Muscle of leg (tissue), 11 donors: ENCODE results near the gene SFXN3. TPM values are rescaled to one million over a fixed set of nuclear protein-coding genes. Genes with fewer than 3 reads are reported as not detected.

Source experiments
- DNase-seq: peaks from one replicate; pipeline ENCODE4 v3.0.0; 2013
- H3K27ac ChIP-seq: one replicate; pipeline ENCODE4 v1.5.1; 2013; ENCODE audit warnings: mild to moderate bottlenecking, low read length, control low read depth
- H3K27me3 ChIP-seq: one replicate; pipeline ENCODE4 v1.6.1; 2013; ENCODE audit warnings: low read length; ENCODE audit not compliant: control insufficient read depth, insufficient read depth
- H3K36me3 ChIP-seq: one replicate; pipeline ENCODE4 v1.6.1; 2013; ENCODE audit warnings: low read length; ENCODE audit not compliant: control insufficient read depth, insufficient read depth
- H3K4me1 ChIP-seq: one replicate; pipeline ENCODE4 v1.6.1; 2013; ENCODE audit warnings: low read length; ENCODE audit not compliant: control insufficient read depth, insufficient read depth
- H3K4me3 ChIP-seq: one replicate; pipeline ENCODE4 v1.5.1; 2013; ENCODE audit warnings: low read length, control low read depth
- H3K9me3 ChIP-seq: replicated peaks from 2 replicates; pipeline ENCODE4 v1.6.1; 2013; ENCODE audit warnings: low read depth, low read length; ENCODE audit not compliant: control insufficient read depth
- WGBS: methylation state at CpG from one replicate; pipeline ENCODE4 v1.1.5; 2013; ENCODE audit warnings: missing lambda C conversion rate; ENCODE audit not compliant: insufficient coverage; 5-methylcytosine and 5-hydroxymethylcytosine counted together
- polyA plus RNA-seq, 8 donors: library from polyadenylated mRNA; unstranded; fragments of 120-200 nt; gene quantifications; one replicate each; pipeline versions ENCODE4 v1.2.1 to v1.2.3, GENCODE V29; 2013; ENCODE audit warnings: inconsistent platforms in 1 of 8, low replicate concordance in 1 of 8; ENCODE audit not compliant: insufficient read length in 8 of 8, insufficient read depth in 1 of 8
- total RNA-seq: library from RNA; stranded (reverse); fragments of 120-200 nt; gene quantifications from one replicate; pipeline ENCODE4 v1.2.4, GENCODE V29; 2013

The SFXN3 gene
- total and polyA plus RNA-seq, 9 donors: 18.8 to 37.2 (median 24.2) TPM

DNA sequence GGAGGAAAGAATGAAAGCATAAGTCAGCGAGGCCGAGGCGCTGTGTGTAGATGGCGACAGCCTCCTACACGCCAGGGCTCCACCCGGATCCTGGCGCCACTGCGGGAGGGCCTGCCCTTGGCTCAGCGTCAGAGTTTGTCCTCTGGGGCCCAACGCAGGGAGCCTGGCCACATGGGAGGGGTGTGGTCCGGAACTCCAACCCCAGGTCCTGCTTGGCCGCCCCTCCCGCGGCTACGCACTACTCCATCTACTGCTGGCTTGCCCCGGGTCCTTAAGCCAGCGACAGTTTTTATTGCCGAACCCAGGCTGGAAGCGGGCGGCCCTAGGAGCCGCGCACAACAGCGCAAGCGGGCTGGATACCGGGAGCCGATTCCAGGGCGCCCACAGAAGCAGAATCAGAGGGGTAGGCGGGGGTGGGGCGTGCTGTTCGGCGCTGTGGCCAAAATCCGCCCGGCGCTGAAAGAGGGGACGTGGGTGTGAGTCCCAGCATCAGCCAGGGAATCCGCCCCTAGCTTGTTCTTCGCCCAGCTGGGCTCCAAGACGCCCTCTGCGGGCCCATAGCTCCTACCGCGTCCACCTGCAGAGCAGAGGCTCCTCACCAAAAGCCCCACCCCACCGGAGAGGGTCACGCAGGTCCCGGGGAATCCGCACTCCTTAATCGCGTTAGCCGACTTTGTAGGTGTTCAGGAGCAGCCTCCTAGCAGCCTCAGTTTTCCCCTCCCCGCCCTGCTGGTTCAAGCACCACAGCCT lies 35.3 kb downstream of the SFXN3 start:
- Histone ChIP-seq H3K4me1 (peaks cover 63% of the 10 kb centered on the region), H3K27me3 (peaks cover 25% of the 10 kb centered on the region)

DNA sequence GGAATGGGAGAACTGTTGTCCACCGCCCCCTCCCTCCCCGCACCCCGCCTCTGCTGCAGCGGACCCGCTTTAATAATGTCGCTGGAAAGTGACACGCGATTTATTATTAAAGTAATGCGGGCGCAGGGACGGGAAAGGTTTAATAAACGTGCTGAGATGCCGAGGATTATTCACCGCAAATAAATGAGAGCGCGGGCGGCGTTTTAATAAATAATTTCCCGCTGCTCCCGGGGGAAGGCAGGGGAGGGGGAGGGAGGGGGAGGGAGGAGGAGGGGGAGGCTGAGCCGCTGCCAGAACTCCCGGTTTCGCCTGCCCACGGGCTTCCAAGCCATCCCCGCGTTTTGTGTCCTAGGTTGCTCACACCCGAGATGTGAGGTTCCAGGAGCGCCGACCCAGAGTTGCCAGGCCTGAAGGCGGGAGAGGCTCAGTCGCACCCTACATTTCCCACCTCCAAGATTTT lies 35.9 kb downstream of the SFXN3 start:
- DNase-seq: peak; percentile 48

More for the DNA sequence above, 35.3 kb downstream of the SFXN3 start:
- Histone ChIP-seq H3K36me3 (no peaks in the 10 kb centered on the region), H3K9me3 (no peaks in the 10 kb centered on the region), H3K4me3 (peak overlapping the region; percentile 36), H3K27ac (peak overlapping the region; percentile 44)
- WGBS: 1% methylated on average over 47 of the region's 49 CpGs
- DNase-seq: peak; percentile 65

DNA sequence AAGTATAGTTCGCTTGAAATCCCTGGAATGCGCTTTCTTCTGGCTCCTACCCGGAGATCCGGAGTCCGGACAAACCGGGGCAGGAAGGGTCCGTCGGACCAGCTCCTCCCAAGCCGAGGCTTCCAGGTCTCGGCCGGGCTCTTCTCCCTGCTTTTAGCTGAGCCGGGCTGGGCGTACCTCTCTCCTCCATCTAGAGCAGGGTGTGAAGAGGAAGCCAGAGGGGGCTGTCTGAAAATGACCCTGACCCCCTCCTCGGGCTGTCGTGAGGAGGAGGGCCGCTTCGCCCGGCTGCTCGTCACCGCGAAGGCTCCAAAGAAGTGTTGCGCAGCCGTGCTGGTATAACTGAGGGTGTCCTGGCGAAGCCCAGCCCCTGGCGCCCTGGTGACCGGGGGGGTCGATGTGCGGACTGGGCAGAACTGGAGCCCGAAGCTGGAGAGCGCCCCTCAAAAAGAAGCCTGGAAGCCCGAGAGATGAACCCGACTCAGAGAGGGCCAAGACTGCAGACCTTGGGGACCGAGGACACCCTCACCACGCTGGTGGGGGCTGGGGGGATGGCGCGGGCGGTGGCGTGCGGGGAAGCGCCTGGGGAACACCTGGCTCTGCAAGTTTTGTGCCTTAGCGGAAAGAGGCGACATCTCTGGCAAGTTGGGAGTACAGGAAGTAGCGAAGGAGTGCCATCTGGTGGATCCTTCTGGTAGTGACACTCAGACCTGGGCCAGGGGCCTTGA lies 36.5 kb downstream of the SFXN3 start:
- peaks cover 55% of the 10 kb centered on the region for H3K4me1 ChIP-seq
- peaks cover 35% of the 10 kb centered on the region for H3K27me3 ChIP-seq
- DNase-seq: peak; percentile 91
- WGBS: under 1% methylated on average over 38 of the region's 43 CpGs
- H3K4me3 ChIP-seq: peak overlapping the region; percentile 62
- H3K9me3 ChIP-seq: no peaks in the 10 kb centered on the region
- H3K27ac ChIP-seq: peak overlapping the region; percentile 42
- H3K36me3 ChIP-seq: no peaks in the 10 kb centered on the region

More for the DNA sequence above, 35.9 kb downstream of the SFXN3 start:
- peaks cover 29% of the 10 kb centered on the region for H3K27me3 ChIP-seq
- no peak overlapping the region for H3K27ac ChIP-seq
- H3K4me1 ChIP-seq: peaks cover 57% of the 10 kb centered on the region
- no peaks in the 10 kb centered on the region for H3K36me3 ChIP-seq
- peak overlapping the region; percentile 62 for H3K4me3 ChIP-seq
- no peaks in the 10 kb centered on the region for H3K9me3 ChIP-seq
- WGBS: 2% methylated on average over 8 of the region's 31 CpGs

DNA sequence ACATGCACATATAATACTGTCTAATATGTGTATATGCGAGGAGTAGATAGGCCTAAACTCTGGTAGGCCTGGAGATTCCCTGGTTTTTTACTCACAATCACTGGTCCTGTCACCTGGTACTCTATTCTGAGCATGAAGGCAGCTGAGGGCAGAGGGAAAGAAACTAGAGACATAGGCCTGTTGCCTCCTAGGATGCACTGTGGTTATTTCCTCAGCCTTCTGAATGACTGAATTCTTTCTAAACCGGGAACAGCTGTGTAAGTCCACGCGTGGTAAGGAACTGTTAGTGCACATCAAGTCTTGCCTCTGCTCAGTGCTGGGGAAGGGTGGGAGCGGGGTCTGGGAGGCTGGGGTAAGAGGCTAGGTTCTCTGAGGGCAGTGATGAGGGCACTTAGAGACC lies 38.4 kb downstream of the SFXN3 start:
- DNase-seq: no peak
- WGBS: 52% methylated on average over 4 of the region's 5 CpGs
- H3K36me3 ChIP-seq: no peaks in the 10 kb centered on the region
- no peak overlapping the region for H3K27ac ChIP-seq
- H3K4me3 ChIP-seq: no peak overlapping the region
- H3K4me1 ChIP-seq: peaks cover 37% of the 10 kb centered on the region
- peaks cover 49% of the 10 kb centered on the region for H3K27me3 ChIP-seq
- H3K9me3 ChIP-seq: no peaks in the 10 kb centered on the region

DNA sequence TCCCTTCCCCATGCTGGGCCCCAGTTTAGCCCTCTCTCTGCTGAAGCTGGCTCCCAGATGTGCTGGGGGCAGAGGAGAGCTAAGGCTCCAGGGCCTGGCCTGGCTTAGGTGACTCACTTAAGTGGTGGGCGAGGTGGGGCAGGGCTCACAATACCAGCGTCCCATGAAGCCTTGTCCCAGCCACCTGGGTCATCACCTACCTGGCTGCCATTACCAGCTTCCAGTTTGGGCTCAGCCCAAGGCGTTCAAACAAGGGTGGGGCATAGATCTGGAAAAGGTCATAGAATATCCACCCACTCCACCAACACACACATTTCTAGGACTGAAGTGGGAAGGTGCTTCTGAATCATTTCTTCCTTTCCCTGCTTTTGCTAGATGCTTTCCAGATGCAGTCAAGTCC lies 39.1 kb downstream of the SFXN3 start:
- no peak overlapping the region for H3K27ac ChIP-seq
- DNase-seq: no peak
- H3K36me3 ChIP-seq: no peaks in the 10 kb centered on the region
- H3K9me3 ChIP-seq: no peaks in the 10 kb centered on the region
- H3K4me1 ChIP-seq: peaks cover 30% of the 10 kb centered on the region
- no peak overlapping the region for H3K4me3 ChIP-seq
- WGBS: 67% methylated on average over 1 of the region's 3 CpGs
- H3K27me3 ChIP-seq: peaks cover 55% of the 10 kb centered on the region

DNA sequence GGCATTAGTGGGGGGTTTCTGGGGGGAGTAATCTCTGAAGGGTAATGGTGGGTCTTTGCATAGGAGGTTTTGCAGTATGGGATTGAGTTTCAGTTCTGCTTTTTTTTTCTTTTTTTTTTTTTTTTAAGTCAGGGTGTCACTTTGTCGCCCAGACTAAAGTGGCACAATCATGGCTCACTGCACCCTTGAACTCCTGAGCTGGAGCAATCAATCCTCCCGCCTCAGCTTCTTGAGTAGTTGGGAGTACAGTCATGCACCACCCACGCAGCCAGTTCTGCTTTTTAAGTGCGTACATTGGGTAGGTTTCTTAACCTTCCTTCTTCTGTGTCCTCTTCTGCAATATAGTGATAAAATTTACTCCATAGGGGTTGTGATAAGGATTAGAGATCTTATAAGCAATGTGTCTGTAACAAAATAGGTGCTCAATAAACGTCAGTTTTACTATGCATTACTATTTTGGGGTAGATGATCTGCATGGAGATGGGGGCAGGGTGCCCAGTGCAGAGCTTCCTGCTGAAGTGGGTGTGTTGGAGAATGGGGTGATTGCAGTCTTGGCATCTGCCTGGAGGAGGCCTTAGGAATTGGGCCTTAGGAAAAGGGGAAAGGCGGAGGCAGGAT lies 40.3 kb downstream of the SFXN3 start:
- no peak overlapping the region for H3K27ac ChIP-seq
- H3K27me3 ChIP-seq: peaks cover 62% of the 10 kb centered on the region
- H3K4me3 ChIP-seq: no peak overlapping the region
- H3K36me3 ChIP-seq: no peaks in the 10 kb centered on the region
- WGBS: 79% methylated on average over 3 of the region's 6 CpGs
- DNase-seq: peak; percentile 33
- H3K4me1 ChIP-seq: peaks cover 18% of the 10 kb centered on the region
- no peaks in the 10 kb centered on the region for H3K9me3 ChIP-seq

DNA sequence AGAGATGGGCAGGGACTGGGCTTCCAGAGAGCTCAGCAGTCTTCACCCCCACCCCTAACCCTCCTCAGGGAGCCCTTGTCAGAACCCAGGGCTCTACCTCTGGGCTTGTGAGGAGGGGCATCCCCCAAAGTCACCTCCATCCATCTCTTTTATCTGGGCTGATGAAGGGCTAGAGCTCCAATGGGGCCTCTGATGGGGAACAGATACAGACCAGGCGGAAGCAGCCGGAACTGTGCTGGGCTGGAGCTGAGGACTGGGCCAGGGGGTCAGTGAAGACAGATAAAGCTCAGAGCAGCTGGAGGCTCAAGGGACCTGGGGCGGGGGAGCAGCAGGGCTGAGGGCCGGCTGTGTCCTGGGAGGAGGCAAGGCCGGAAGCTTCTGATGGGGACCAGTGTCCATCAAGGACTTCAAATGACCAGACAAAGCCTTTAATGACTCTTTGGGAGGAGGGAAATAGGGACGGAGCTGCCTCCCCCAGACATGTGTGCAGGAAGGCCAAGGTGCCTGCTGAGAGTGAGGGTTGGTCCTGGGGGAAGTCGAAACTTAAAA lies 40.9 kb downstream of the SFXN3 start:
- Histone ChIP-seq H3K4me1 (peaks cover 12% of the 10 kb centered on the region), H3K36me3 (no peaks in the 10 kb centered on the region), H3K27me3 (peaks cover 61% of the 10 kb centered on the region), H3K9me3 (no peaks in the 10 kb centered on the region), H3K27ac (no peak overlapping the region), H3K4me3 (no peak overlapping the region)
- WGBS: 32% methylated on average over 6 of the region's 7 CpGs
- no peak for DNase-seq

DNA sequence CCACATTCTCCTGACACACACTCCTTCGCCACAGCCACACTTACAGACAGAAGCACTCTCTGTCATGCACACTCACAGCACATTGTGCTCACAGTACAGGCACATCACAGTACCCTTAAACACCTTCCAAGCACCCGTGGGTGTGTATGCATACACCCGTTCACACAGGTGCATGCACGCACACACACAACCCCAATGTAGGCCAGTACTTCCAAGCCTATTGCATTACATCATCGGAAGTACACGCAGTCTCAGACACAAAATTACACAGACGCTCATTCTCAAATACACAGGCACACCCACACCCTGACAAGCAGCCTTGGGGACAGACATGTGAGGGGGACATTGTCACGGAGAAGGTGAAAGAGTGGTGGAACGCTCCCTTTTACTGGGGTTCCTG lies 41.9 kb downstream of the SFXN3 start:
- 60% methylated on average over 3 of the region's 9 CpGs for WGBS
- H3K4me1 ChIP-seq: peaks cover 4% of the 10 kb centered on the region
- H3K27ac ChIP-seq: no peak overlapping the region
- no peaks in the 10 kb centered on the region for H3K36me3 ChIP-seq
- no peak for DNase-seq
- peaks cover 54% of the 10 kb centered on the region for H3K27me3 ChIP-seq
- no peaks in the 10 kb centered on the region for H3K9me3 ChIP-seq
- H3K4me3 ChIP-seq: no peak overlapping the region

DNA sequence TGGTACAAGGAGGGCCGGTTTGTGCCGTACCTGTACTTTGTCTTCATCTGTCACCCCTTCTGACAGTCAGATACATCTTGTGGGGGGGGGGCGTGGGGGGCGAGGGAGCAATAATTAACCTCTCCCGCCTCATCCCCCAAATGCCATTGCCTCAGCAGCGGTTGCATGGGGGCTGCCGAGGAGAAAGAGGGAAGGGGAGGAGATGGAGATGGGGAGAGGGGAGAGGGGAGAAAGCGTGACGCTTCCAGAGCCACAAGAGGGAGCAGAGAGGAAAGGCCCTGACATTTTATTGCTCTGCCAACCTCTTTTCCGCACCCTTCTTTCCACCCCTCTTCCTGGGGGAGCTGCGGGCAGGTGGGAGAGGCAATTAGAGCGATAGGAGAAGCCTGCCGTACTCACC lies 42.6 kb downstream of the SFXN3 start:
- H3K27me3 ChIP-seq: peaks cover 54% of the 10 kb centered on the region
- H3K9me3 ChIP-seq: no peaks in the 10 kb centered on the region
- H3K27ac ChIP-seq: no peak overlapping the region
- no peaks in the 10 kb centered on the region for H3K36me3 ChIP-seq
- no peak overlapping the region for H3K4me3 ChIP-seq
- WGBS: no CpG with 5 or more reads among the region's 13 CpGs
- no peak for DNase-seq
- peaks cover 4% of the 10 kb centered on the region for H3K4me1 ChIP-seq

DNA sequence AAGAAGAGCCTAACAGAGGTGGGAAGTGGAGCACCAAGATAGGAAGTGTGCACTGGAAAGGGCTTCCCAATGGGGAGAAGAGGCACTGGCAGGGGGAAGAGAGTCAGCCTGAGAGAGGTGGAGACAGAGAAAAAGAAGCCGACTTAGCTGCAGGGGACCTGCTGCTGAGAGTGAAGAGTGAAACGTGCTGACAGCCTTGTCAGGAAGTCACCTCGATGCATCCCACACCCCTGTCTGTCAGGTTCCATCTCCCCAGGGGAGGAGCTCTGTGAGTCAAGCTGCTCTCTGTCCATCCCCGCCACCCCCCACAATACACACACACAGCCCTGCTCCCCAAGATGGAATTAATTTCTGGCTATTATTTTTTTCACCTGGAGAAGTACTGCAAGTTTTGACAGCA lies 44.7 kb downstream of the SFXN3 start:
- peaks cover 6% of the 10 kb centered on the region for H3K4me1 ChIP-seq
- H3K27ac ChIP-seq: no peak overlapping the region
- H3K27me3 ChIP-seq: peaks cover 65% of the 10 kb centered on the region
- WGBS: 0% methylated on average over 2 of the region's 4 CpGs
- DNase-seq: no peak
- H3K4me3 ChIP-seq: no peak overlapping the region
- H3K9me3 ChIP-seq: no peaks in the 10 kb centered on the region
- H3K36me3 ChIP-seq: no peaks in the 10 kb centered on the region
